Type B pancreatic cell (in vitro differentiated cells): Measurements from ENCODE around the gene ANAPC13. TPM values are rescaled to one million over a fixed set of nuclear protein-coding genes. Genes with fewer than 3 reads are reported as not detected.

Experiments
- DNase-seq: peaks from one replicate; pipeline ENCODE4 v3.0.0; 2021; ENCODE audit warnings: mixed read lengths; ENCODE audit not compliant: unreplicated experiment; ENCODE audit errors: extremely low spot score
- H3K27ac Mint-ChIP-seq: 2 replicates; pipeline ENCODE4 v1.8.0; 2021; ENCODE audit warnings: mild to moderate bottlenecking, mixed read lengths
- H3K27me3 Mint-ChIP-seq: 2 replicates; pipeline ENCODE4 v1.8.0; 2021; ENCODE audit warnings: mixed read lengths
- H3K36me3 Mint-ChIP-seq: 2 replicates; pipeline ENCODE4 v1.8.0; 2021; ENCODE audit warnings: mixed read lengths
- H3K4me1 Mint-ChIP-seq: one replicate; pipeline ENCODE4 v1.8.0; 2021; ENCODE audit warnings: mixed read lengths; ENCODE audit not compliant: unreplicated experiment
- H3K4me3 Mint-ChIP-seq: 2 replicates; pipeline ENCODE4 v1.8.0; 2021; ENCODE audit warnings: mild to moderate bottlenecking, mixed read lengths
- H3K9me3 Mint-ChIP-seq: 2 replicates; pipeline ENCODE4 v1.8.0; 2021; ENCODE audit warnings: mixed read lengths
- CTCF ChIP-seq: fragments of 200-600 bp; sonication (generic); conservative IDR thresholded peaks from 2 replicates; pipeline ENCODE4 v1.5.0; 2021; ENCODE audit warnings: antibody characterized with exemption, mild to moderate bottlenecking
- total RNA-seq: library from RNA; stranded (reverse); gene quantifications from 2 replicates; pipeline ENCODE4 v1.2.1, GENCODE V29; 2021; ENCODE audit warnings: low replicate concordance

Gene ANAPC13
- total RNA-seq, 1 donor from 2014 or later, result 57.0 TPM

- peaks cover 9% of the 10 kb centered on the region for H3K27me3 Mint-ChIP-seq
- H3K4me3 Mint-ChIP-seq, result no peak overlapping the region
- no peaks in the 10 kb centered on the region for H3K9me3 Mint-ChIP-seq
- DNase-seq, result no peak
- H3K36me3 Mint-ChIP-seq, result no peaks in the 10 kb centered on the region
- no peak overlapping the region for H3K27ac Mint-ChIP-seq
- TF ChIP-seq CTCF, result no peak
- H3K4me1 Mint-ChIP-seq, result peaks cover 4% of the 10 kb centered on the region
Observed at GRCh38 chr3:134430174-134430573, 55.6 kb downstream of the ANAPC13 start.

- Mint-ChIP-seq H3K9me3 (no peaks in the 10 kb centered on the region), H3K36me3 (no peaks in the 10 kb centered on the region), H3K27ac (no peak overlapping the region), H3K27me3 (peaks cover 9% of the 10 kb centered on the region), H3K4me3 (no peak overlapping the region), H3K4me1 (peaks cover 4% of the 10 kb centered on the region)
- no peak for TF ChIP-seq CTCF
- DNase-seq, result no peak
Observed at GRCh38 chr3:134428401-134428800, 57.4 kb downstream of the ANAPC13 start.

Other genes starting within 250 kb of the ANAPC13 start
- 50.7 and 59.2 TPM in 2 replicates for gene RYK, start 235.1 kb downstream of the ANAPC13 start, total RNA-seq
- 79.2 and 122 TPM in 2 replicates for gene AMOTL2, start 111.5 kb downstream of the ANAPC13 start, total RNA-seq
- gene CEP63, start 72 bp upstream of the ANAPC13 start, total RNA-seq, result 14.5 and 22.8 TPM in 2 replicates
- gene KY, start 165.0 kb upstream of the ANAPC13 start, total RNA-seq, result 0.43 and 0.58 TPM in 2 replicates